ENCODE results near the gene RAI1. TPM values are rescaled to one million over a fixed set of nuclear protein-coding genes. Genes with fewer than 3 reads are reported as not detected.

Gene RAI1
- total and polyA plus RNA-seq, 2 of the 13 experiments (the other 11 are each of a cell fraction or from before 2014, with no cell fraction given): 3.4 to 5.2 TPM

GRCh38 chr17:17823433-17824118, 142.3 kb downstream of the RAI1 start (continued):
- TF ChIP-seq, protein P1, sequence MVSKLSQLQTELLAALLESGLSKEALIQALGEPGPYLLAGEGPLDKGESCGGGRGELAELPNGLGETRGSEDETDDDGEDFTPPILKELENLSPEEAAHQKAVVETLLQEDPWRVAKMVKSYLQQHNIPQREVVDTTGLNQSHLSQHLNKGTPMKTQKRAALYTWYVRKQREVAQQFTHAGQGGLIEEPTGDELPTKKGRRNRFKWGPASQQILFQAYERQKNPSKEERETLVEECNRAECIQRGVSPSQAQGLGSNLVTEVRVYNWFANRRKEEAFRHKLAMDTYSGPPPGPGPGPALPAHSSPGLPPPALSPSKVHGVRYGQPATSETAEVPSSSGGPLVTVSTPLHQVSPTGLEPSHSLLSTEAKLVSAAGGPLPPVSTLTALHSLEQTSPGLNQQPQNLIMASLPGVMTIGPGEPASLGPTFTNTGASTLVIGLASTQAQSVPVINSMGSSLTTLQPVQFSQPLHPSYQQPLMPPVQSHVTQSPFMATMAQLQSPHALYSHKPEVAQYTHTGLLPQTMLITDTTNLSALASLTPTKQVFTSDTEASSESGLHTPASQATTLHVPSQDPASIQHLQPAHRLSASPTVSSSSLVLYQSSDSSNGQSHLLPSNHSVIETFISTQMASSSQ (IDR thresholded peaks at IDR 0.05; ENCODE audit: low read depth): no peak
- TF ChIP-seq, protein P1 (CRISPR knock-in tag; IDR thresholded peaks at IDR 0.05; ENCODE audit: borderline replicate concordance): no peak; the same call in 1 of the 2 replicates
- peak; percentile 21; the same call in 1 of the 2 replicates for TF ChIP-seq ZBTB20 (CRISPR knock-in tag; IDR thresholded peaks at IDR 0.05; ENCODE audit: borderline replicate concordance, low read depth)
- TF ChIP-seq KDM3A (CRISPR knock-in tag; IDR thresholded peaks at IDR 0.05; ENCODE audit: low read depth): no peak
- TF ChIP-seq SP5 (CRISPR knock-in tag; IDR thresholded peaks at IDR 0.05; ENCODE audit: borderline replicate concordance, low read depth): peak; percentile 68
- TF ChIP-seq, protein P2, sequence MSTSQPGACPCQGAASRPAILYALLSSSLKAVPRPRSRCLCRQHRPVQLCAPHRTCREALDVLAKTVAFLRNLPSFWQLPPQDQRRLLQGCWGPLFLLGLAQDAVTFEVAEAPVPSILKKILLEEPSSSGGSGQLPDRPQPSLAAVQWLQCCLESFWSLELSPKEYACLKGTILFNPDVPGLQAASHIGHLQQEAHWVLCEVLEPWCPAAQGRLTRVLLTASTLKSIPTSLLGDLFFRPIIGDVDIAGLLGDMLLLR (CRISPR knock-in tag; IDR thresholded peaks at IDR 0.05): no peak
- peak; percentile 80 for TF ChIP-seq ASH2L (IDR thresholded peaks at IDR 0.05; ENCODE audit: insufficient read length, low read depth, low read length)
- 0 out of 2 replicates have a peak, but pooled peaks have one; percentile 19 for TF ChIP-seq NFYB (CRISPR knock-in tag; IDR thresholded peaks at IDR 0.05)
- TF ChIP-seq ZNF790 (CRISPR knock-in tag; IDR thresholded peaks at IDR 0.05; ENCODE audit: borderline replicate concordance): no peak
- 0 out of 2 replicates have a peak, but pooled peaks have one; percentile 38 for TF ChIP-seq NR2F2 (IDR thresholded peaks at IDR 0.05; ENCODE audit: borderline replicate concordance, low read depth)
- TF ChIP-seq ARNTL (CRISPR knock-in tag; IDR thresholded peaks at IDR 0.05): peak; percentile 45; the same call in 1 of the 2 replicates
- peak; percentile 40; the same call in 1 of the 2 replicates for TF ChIP-seq YEATS4 (CRISPR knock-in tag; IDR thresholded peaks at IDR 0.05; ENCODE audit: borderline replicate concordance)
- no peak for TF ChIP-seq ZNF496 (CRISPR knock-in tag; IDR thresholded peaks at IDR 0.05; ENCODE audit: insufficient replicate concordance)
- peak; percentile 100 for TF ChIP-seq RXRA (CRISPR knock-in tag; IDR thresholded peaks at IDR 0.05)
- TF ChIP-seq SP1 (IDR thresholded peaks at IDR 0.05): no peak
- TF ChIP-seq SP1 (CRISPR knock-in tag; IDR thresholded peaks at IDR 0.05): peak; percentile 40; the same call in 1 of the 2 replicates
- TF ChIP-seq POLR2A (IDR thresholded peaks at IDR 0.05; ENCODE audit: insufficient read depth in 1 of 2, low read depth in 2 of 2, low read length in 2 of 2): peak in 1 of 2 experiments; percentile 60; a peak in 2 of 4 replicates
- no peak for TF ChIP-seq POGZ (CRISPR knock-in tag; IDR thresholded peaks at IDR 0.05)
- TF ChIP-seq, protein P3, sequence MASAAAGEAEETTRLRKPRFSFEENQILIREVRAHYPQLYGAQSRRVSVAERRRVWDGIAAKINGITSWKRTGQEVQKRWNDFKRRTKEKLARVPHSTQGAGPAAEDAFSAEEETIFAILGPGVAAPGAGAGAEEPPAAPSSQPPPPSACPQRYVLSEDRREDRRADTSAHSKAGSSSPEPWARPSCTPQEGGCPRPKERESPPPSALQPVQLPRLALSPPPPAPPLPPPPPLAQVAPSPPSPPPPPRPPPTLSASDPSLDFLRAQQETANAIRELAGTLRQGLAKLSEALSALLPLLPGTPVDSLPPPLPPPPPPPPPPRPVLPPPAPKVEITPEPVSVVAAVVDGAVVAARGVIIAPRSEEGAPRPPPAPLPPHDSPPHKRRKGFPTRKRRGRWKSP (CRISPR knock-in tag; IDR thresholded peaks at IDR 0.05): 0 out of 2 replicates have a peak, but pooled peaks have one; percentile 40
- no peak for TF ChIP-seq ZIK1 (CRISPR knock-in tag; IDR thresholded peaks at IDR 0.05; ENCODE audit: borderline replicate concordance, low read depth)
- TF ChIP-seq GABPB1 (CRISPR knock-in tag; IDR thresholded peaks at IDR 0.05): peak; percentile 54; the same call in 1 of the 2 replicates
- TF ChIP-seq THRA (CRISPR knock-in tag; IDR thresholded peaks at IDR 0.05; ENCODE audit: borderline replicate concordance): peak; percentile 83; the same call in 1 of the 2 replicates

All from HepG2 (cell line).